HG02678 (cell line): Measurements from ENCODE around the gene VSIG8.
A peak's percentile ranks its signal among the peaks of the same experiment; 100 is the strongest.
"Not testable (repeated sequence)": the region's sequence is repeated elsewhere in the genome, so short reads cannot be mapped to it uniquely, and the experiment has no call there.

Source experiments
- ATAC-seq: cut with Tn5 transposase; IDR thresholded peaks from one replicate; pipeline ENCODE4 v1.9.1; 2021; ENCODE audit warnings: mild to moderate bottlenecking, moderate library complexity; ENCODE audit not compliant: unreplicated experiment

VSIG8 gene

GRCh38 chr1:159862557-159862956, at the start of gene VSIG8:
VSIG8 (minus strand) TSS chr1:159862657; CDS start chr1:159862521, 136 bp downstream.
- no peak for ATAC-seq

GRCh38 chr1:159911326-159912070, 49.0 kb upstream of the VSIG8 start:
- no peak for ATAC-seq

- ATAC-seq, result no peak
Measured at GRCh38 chr1:159908031-159908940, 45.8 kb upstream of the VSIG8 start.

GRCh38 chr1:159906960-159907359, 44.5 kb upstream of the VSIG8 start:
- ATAC-seq, result no peak

- ATAC-seq, result not testable (repeated sequence)
Measured at GRCh38 chr1:159904036-159904435, 41.6 kb upstream of the VSIG8 start.

GRCh38 chr1:159902541-159902940, 40.1 kb upstream of the VSIG8 start:
- no peak for ATAC-seq

GRCh38 chr1:159900755-159901360, 38.4 kb upstream of the VSIG8 start:
- no peak for ATAC-seq

GRCh38 chr1:159900086-159900680, 37.7 kb upstream of the VSIG8 start, which contains the start of gene CFAP45:
CFAP45 (minus strand) TSS chr1:159900165; CDS start chr1:159900098, 67 bp downstream.
- ATAC-seq, result no peak

GRCh38 chr1:159899634-159900033, 37.2 kb upstream of the VSIG8 start:
- not testable (repeated sequence) for ATAC-seq

GRCh38 chr1:159898527-159898926, 36.1 kb upstream of the VSIG8 start:
- ATAC-seq, result no peak

GRCh38 chr1:159897962-159898361, 35.5 kb upstream of the VSIG8 start:
- ATAC-seq, result no peak

GRCh38 chr1:159896546-159896930, 34.1 kb upstream of the VSIG8 start:
- no peak for ATAC-seq

GRCh38 chr1:159895836-159896545, 33.5 kb upstream of the VSIG8 start:
- no peak for ATAC-seq

- ATAC-seq, result no peak
Measured at GRCh38 chr1:159895286-159895685, 32.8 kb upstream of the VSIG8 start.

GRCh38 chr1:159892944-159893343, 30.5 kb upstream of the VSIG8 start:
- no peak for ATAC-seq

GRCh38 chr1:159891275-159892157, 29.1 kb upstream of the VSIG8 start:
- ATAC-seq, result peak; percentile 81

GRCh38 chr1:159890390-159890789, 27.9 kb upstream of the VSIG8 start:
- ATAC-seq, result no peak

GRCh38 chr1:159889821-159890252, 27.4 kb upstream of the VSIG8 start:
- ATAC-seq, result peak; percentile 88

GRCh38 chr1:159889202-159889601, 26.7 kb upstream of the VSIG8 start:
- ATAC-seq, result no peak
